Measurements from ENCODE around the gene FRG2C. TPM values are rescaled to one million over a fixed set of nuclear protein-coding genes. Genes with fewer than 3 reads are reported as not detected.
"Not testable (repeated sequence)": the region's sequence is repeated elsewhere in the genome, so short reads cannot be mapped to it uniquely, and the experiment has no call there.

FRG2C gene
- total RNA-seq, 2 experiments from 2014 or later: not detected

DNA sequence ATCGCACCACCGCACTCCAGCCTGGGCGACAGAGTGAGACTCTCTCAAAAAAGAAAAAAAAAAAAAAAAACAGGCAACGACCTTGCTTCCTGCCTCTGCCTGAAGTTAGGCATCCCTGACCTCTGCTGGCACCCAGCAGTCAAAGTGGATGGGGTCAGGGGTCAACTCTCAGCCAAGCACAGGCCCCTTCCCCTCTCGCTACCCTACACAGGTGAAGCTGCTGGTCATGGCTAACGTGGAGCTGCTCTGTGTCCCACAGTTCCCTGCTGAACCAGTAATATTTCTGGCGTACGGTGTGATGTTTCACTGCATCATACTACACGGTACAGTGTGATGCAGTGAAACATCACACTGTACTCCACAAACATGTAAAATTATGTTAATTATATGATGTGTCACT, 13.9 kb upstream of the FRG2C start:
- H3K27me3 Mint-ChIP-seq: peaks cover 3% of the 10 kb centered on the region
- H3K9me3 Mint-ChIP-seq (ENCODE audit: low read depth): no peaks in the 10 kb centered on the region
- ChIA-PET POLR2A (no interaction called here), CTCF (no interaction called here)
- ATAC-seq: no peak
- H3K27ac Mint-ChIP-seq: no peak overlapping the region
- intact Hi-C loops (cut with DNase I, micrococcal nuclease): no loop called here
- H3K4me3 Mint-ChIP-seq: no peak overlapping the region
- no peak for DNase-seq
- no peaks in the 10 kb centered on the region for H3K36me3 Mint-ChIP-seq (ENCODE audit: low read depth)
- H3K4me1 Mint-ChIP-seq: no peaks in the 10 kb centered on the region

DNA sequence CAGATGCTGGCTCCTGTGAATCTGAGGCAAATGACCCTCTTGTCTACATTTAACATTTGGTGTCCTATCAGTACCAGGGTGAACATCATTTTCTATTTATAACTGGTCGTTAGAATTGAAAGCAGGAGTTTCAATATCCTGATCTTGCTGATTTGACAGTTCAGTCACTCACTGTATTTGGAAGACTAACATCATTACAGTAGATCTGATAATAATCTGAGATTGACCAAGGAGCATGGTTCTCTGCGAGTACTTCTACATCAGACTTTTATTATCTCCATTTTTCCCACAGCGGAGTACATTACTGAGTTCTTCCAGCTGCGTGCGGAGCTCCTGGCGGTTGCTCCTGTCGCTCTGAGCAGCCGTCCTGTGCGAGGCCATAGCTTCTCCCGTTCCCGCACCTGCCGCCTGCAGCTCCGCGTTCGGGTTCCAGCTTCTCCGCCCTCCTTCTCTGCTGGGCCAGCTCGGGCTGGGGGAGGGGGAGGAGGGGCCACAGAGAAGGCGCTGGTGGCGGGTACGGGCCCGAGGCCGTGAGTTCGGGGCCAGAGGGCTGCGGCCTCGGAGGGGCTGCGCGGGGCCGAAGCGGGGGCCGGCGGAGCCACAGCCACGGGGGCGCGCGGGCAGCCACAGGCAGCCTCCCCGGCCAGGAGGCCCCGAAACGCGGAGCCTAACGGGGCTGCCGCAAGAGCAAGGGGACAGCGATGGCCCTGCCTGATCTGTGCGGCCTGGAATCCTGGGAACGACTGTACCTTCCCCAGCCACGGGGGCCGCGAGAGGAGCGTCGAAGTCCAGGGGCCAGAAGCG, 8.8 kb upstream of the FRG2C start:
- H3K27me3 Mint-ChIP-seq: peaks cover 18% of the 10 kb centered on the region
- H3K4me1 Mint-ChIP-seq; H3K36me3 Mint-ChIP-seq (ENCODE audit: low read depth); DNase-seq; POLR2A ChIA-PET; H3K27ac Mint-ChIP-seq; H3K4me3 Mint-ChIP-seq; intact Hi-C loops (cut with DNase I, micrococcal nuclease); H3K9me3 Mint-ChIP-seq (ENCODE audit: low read depth); ATAC-seq: not testable (repeated sequence)
- CTCF ChIA-PET: interaction anchor here (0.5 kb wide), 1 partner anchor 11 kb away, joined by 3 read pairs; no protein-coding TSS in a partner anchor

DNA sequence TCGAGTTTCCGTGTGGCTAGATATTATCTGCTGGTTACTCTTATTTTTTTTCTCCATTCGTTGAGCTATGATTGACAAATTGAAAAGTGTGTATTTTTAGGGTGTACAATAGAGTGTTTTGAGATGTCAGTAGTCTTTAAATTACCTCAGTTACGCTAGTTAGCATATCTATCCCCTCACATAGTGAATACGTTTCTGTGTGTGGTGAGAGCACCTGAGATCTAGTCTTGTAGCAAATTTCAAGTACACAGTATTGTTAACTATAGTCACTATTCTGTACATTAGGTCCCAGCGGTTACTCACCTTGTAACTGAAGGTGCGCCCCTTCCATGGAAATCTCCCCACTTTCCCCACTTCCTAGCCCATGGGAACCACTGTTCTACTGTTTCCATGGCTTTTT, 8.2 kb upstream of the FRG2C start:
- ATAC-seq; H3K27ac Mint-ChIP-seq; DNase-seq; intact Hi-C loops (cut with DNase I, micrococcal nuclease); H3K4me3 Mint-ChIP-seq; H3K36me3 Mint-ChIP-seq (ENCODE audit: low read depth); H3K4me1 Mint-ChIP-seq; H3K9me3 Mint-ChIP-seq (ENCODE audit: low read depth); POLR2A ChIA-PET: not testable (repeated sequence)
- CTCF ChIA-PET: interaction anchor here (0.5 kb wide), 1 partner anchor 10 kb away, joined by 3 read pairs; no protein-coding TSS in a partner anchor
- peaks cover 24% of the 10 kb centered on the region for H3K27me3 Mint-ChIP-seq

DNA sequence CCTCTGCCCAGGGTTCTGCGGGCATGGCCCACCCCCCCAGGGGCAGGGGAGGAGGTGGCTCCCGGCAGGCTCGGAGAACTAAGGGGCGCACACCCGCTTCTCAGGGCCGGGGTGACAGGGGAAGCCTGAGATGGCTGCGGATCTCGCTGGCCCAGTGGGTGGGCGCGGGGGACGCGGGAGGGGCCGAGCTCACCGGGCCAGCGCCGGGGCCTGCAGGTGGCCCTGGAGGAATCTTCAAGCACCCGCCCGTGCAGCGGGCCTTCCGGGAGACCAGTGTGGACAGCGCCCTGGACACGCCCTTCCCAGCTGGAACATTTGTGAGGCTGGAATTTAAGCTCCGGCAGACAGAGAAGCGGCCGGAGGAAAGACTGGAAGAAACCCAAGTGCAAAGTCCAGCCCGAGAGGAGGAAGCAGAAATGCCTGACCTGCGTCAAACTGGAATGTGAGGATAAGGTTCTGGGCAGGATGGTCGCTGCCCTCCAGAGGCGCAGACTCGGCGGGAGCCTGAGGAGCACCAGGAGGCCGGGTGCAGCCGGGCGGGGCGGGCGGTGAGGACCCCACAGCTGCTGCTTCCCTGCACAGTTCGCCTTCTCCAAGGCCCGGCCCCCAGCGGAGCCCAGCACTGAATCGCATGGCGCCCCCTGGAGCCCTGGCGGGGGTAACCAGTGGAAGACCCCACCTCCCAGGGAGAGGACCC, 5.6 kb upstream of the FRG2C start:
- POLR2A ChIA-PET; intact Hi-C loops (cut with DNase I, micrococcal nuclease); H3K36me3 Mint-ChIP-seq (ENCODE audit: low read depth); CTCF ChIA-PET; ATAC-seq; H3K9me3 Mint-ChIP-seq (ENCODE audit: low read depth); H3K27ac Mint-ChIP-seq; H3K4me1 Mint-ChIP-seq; DNase-seq: not testable (repeated sequence)
- Mint-ChIP-seq H3K27me3 (peaks cover 28% of the 10 kb centered on the region), H3K4me3 (peak overlapping the region; percentile 55)

DNA sequence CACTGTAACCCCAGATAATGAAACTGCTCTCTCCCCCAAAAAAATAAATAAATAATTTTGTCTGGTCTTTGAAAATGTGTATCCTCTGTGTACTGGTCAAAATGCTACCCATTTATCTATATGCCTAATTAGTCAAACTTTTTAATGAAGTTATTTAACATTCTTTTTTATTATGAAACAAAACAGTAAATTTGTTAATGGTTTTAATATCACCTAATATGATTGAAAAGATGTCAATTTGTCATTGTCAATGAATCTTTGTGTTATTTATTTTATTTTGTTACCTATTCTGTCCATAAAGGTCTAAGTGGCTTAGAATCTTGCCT, 5.1 kb upstream of the FRG2C start:
- POLR2A ChIA-PET; DNase-seq; H3K4me3 Mint-ChIP-seq; H3K36me3 Mint-ChIP-seq (ENCODE audit: low read depth); ATAC-seq; CTCF ChIA-PET; H3K9me3 Mint-ChIP-seq (ENCODE audit: low read depth); intact Hi-C loops (cut with DNase I, micrococcal nuclease); H3K27ac Mint-ChIP-seq; H3K4me1 Mint-ChIP-seq: not testable (repeated sequence)
- H3K27me3 Mint-ChIP-seq: peaks cover 28% of the 10 kb centered on the region

DNA sequence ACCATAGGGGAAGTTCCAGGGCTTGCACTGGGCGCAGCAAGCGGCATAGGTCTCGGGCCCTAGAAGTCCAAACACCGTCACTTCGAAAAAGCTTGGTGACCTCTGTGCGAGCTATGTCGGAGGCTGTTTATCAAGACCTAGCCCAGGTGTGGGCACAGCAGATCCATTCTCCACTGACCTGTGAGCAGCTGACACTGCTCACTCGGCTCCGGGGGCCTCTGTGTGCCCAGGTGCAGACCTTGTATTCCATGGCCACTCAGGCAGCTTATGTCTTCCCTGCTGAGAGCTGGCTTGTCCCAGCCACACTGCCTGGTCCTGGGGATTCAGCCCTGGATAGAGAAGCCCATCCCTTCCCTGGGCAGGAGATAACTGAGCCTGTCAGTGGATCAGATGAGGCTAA, 1.5 kb downstream of the FRG2C start:
- POLR2A ChIA-PET; DNase-seq; H3K4me1 Mint-ChIP-seq; intact Hi-C loops (cut with DNase I, micrococcal nuclease); H3K4me3 Mint-ChIP-seq; H3K27ac Mint-ChIP-seq; CTCF ChIA-PET; ATAC-seq: not testable (repeated sequence)
- Mint-ChIP-seq H3K36me3 (ENCODE audit: low read depth) (peaks cover 11% of the 10 kb centered on the region), H3K9me3 (ENCODE audit: low read depth) (peaks cover 20% of the 10 kb centered on the region), H3K27me3 (peaks cover 39% of the 10 kb centered on the region)

DNA sequence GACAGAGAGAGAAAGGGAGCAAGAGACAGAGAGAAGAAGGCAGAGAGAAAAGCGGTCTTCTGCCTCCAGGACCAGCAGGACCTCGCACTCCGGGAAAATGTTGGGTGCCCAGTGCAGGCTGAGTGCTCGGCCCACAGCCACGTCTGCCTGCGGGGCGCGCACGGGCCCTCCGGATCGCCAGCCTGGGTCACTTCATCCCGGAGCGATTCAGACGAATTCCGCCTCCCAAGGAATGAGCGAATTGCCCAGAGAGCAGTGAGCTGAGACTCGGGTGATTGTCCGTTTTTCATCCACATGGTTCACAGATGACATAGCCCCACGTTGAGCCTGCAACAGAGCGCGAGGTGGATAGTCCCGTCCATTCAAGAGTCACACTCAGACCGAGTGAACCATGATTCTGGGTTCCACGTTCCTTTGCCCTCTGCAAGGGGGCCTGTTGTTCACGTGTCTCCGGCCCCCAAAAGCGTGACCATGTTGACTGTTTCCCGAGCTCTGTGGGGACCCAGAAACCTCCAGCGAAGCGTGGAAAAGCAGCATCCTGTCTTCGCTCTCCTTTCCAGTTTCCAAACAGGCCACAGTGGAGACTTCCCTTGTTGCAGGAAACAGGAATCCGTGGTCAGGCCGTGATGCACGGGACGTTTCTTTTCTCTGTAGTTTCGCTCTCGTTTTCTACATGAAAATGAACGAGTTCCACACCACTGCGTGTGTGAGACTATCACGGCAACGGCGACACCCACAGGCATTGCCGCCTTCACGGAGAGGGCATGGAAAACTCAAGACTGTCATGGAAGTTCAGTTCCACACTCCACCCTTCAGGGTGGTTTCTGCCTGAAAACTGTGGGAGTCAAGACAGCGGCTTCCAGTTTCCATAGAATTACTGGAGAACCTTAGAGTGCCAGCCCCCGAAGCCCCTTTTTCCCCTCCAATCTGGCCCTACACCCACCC, 3.9 kb downstream of the FRG2C start:
- POLR2A ChIA-PET, CTCF ChIA-PET: not testable (repeated sequence)

DNA sequence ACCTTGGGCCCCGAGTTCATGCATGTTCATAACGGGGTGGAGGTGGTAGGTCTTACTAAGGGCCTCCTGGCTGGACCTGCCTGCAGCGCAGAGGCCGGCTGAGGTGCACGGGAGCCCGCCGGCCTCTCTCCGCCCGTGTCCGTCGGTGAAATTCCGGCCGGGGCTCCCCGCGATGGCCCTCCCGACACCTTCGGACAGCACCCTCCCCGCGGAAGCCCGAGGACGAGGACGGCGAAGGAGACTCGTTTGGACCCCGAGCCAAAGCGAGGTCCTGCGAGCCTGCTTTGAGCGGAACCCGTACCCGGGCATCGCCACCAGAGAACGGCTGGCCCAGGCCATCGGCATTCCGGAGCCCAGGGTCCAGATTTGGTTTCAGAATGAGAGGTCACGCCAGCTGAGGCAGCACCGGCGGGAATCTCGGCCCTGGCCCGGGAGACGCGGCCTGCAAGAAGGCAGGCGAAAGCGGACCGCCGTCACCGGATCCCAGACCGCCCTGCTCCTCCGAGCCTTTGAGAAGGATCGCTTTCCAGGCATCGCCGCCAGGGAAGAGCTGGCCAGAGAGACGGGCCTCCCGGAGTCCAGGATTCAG, 4.7 kb downstream of the FRG2C start:
- POLR2A ChIA-PET; CTCF ChIA-PET; intact Hi-C loops (cut with DNase I, micrococcal nuclease); H3K4me3 Mint-ChIP-seq; H3K27ac Mint-ChIP-seq: not testable (repeated sequence)
- peaks cover 31% of the 10 kb centered on the region for H3K9me3 Mint-ChIP-seq (ENCODE audit: low read depth)
- ATAC-seq (peak; percentile 23), DNase-seq (peak; percentile 41)
- peaks cover 16% of the 10 kb centered on the region for H3K36me3 Mint-ChIP-seq (ENCODE audit: low read depth)
- H3K4me1 Mint-ChIP-seq: peaks cover 13% of the 10 kb centered on the region
- peaks cover 54% of the 10 kb centered on the region for H3K27me3 Mint-ChIP-seq

More for the DNA sequence above, 3.9 kb downstream of the FRG2C start:
- H3K4me3 Mint-ChIP-seq; ATAC-seq; DNase-seq; H3K27ac Mint-ChIP-seq; intact Hi-C loops (cut with DNase I, micrococcal nuclease): not testable (repeated sequence)
- Mint-ChIP-seq H3K4me1 (peaks cover 13% of the 10 kb centered on the region), H3K27me3 (peaks cover 51% of the 10 kb centered on the region), H3K9me3 (ENCODE audit: low read depth) (peaks cover 26% of the 10 kb centered on the region), H3K36me3 (ENCODE audit: low read depth) (peaks cover 16% of the 10 kb centered on the region)

DNA sequence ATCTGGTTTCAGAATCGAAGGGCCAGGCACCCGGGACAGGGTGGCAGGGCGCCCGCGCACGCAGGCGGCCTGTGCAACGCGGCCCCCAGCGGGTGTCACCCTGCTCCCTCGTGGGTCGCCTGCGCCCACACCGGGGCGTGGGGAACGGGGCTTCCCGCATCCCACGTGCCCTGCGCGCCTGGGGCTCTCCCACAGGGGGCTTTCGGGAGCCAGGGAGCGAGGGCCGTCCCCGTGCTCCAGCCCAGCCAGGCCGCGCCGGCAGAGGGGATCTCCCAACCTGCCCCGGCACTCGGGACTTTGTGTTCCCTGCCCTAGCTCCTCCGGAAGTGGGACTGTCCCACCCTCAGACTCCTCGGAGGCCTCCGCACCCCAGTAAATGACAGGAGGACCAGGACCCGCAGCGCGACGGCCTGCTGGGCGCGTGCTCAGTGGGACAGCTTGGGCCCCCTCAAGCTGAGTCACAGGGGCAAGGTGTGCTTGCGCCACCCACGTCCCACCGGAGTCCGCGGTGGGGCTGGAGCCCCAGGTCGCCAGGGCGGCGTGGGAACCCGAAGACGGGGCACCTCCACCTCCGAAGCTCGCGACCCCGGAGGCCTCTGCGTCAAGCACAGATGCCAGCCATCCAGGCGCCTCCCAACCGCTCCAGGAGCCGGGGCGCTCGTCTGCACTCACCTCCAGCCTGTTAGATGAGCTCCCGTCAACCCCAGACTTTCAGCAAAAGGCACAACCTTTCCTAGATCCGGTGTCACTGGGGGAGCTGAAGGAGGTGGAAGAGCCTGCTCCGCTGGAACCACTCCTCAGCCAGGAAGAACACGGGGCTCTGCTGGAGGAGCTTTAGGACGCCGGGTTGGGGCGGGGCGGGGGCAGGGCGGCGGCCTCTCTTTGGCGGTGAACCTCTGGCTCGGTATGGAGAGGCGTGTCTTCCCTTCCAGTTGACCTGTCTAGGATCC, 5.5 kb downstream of the FRG2C start:
- peak; percentile 25 for DNase-seq
- peaks cover 13% of the 10 kb centered on the region for H3K4me1 Mint-ChIP-seq
- H3K4me3 Mint-ChIP-seq; intact Hi-C loops (cut with DNase I, micrococcal nuclease); ATAC-seq; POLR2A ChIA-PET; H3K27ac Mint-ChIP-seq; CTCF ChIA-PET: not testable (repeated sequence)
- peaks cover 30% of the 10 kb centered on the region for H3K9me3 Mint-ChIP-seq (ENCODE audit: low read depth)
- H3K36me3 Mint-ChIP-seq (ENCODE audit: low read depth): peaks cover 16% of the 10 kb centered on the region
- peaks cover 54% of the 10 kb centered on the region for H3K27me3 Mint-ChIP-seq

DNA sequence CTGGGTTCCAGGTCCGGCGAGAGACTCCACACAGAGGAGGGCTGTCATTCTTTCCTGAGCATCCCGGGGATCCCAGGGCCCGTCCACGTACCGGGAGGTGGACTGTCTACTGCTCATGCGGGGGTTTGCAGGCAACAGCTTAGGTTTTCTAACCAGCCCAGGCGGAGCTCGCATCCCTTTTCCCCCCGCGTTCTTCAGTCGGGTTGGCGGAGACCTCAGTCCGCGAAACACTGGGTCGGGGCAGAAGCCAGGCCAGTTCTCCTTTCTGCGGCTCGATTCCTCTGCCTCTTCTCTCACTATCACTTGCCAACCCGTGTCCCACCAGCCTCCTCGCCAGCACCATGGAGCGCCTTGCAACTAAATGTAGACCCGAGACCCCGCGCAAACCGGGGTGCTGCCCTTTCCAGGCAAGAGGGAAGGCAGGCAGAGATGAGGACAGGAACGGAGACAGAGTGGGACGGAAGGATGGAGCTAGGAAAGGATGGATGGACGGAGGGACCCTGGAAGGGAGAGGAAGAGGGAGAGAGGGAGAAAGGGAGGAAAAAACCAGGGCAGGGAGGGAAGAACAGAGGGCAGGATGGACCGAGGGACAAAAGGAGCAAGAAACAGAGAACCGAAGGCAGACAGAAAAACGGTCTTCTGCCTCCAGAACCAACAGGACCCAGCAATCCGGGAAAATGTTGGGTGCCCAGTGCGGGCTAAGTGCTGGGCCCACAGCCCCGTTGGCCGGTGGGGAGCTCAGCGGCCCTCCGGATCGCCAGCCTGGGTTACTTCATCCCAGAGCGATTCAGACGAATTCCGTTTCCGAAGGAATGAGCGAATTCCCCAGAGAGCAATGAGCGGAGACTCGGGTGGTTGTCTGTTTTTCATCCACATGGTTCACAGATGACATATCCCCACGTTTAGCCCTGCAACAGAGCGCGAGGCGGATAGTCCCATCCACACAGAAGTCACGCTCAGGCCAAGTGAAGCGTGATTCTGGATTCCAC, 6.5 kb downstream of the FRG2C start:
- H3K4me1 Mint-ChIP-seq: peaks cover 13% of the 10 kb centered on the region
- POLR2A ChIA-PET: not testable (repeated sequence)

More for the DNA sequence above, 6.5 kb downstream of the FRG2C start:
- Mint-ChIP-seq H3K36me3 (ENCODE audit: low read depth) (peaks cover 16% of the 10 kb centered on the region), H3K9me3 (ENCODE audit: low read depth) (peaks cover 33% of the 10 kb centered on the region), H3K27me3 (peaks cover 49% of the 10 kb centered on the region)
- DNase-seq; ATAC-seq; intact Hi-C loops (cut with DNase I, micrococcal nuclease); CTCF ChIA-PET; H3K4me3 Mint-ChIP-seq; H3K27ac Mint-ChIP-seq: not testable (repeated sequence)

Measured in activated CD4-positive, alpha-beta T cell treated with anti-CD3 and anti-CD28 coated beads for 36 hours (primary cell).